HL-60 (cell line): Measurements from ENCODE around the gene PPIC.

ENCODE experiments used
- DNase-seq, 2 experiments: peaks; one replicate each; pipeline ENCODE4 v3.0.0-alpha.2; 2010 to 2020; ENCODE audit warnings: low read depth in 1 of 2, low spot score in 1 of 2
- H3K27ac ChIP-seq: fragments of 250-450 bp; sonication (Bioruptor Pico); replicated peaks from 2 replicates; pipeline ENCODE4 v1.5.1; 2020; ENCODE audit warnings: mild to moderate bottlenecking, moderate library complexity
- H3K27me3 ChIP-seq: fragments of 250-450 bp; sonication (Bioruptor Pico); 2 replicates; pipeline ENCODE4 v1.5.1; 2021; ENCODE audit warnings: mild to moderate bottlenecking, moderate library complexity; ENCODE audit not compliant: insufficient read depth, poor library complexity, severe bottlenecking
- H3K4me3 ChIP-seq: replicated peaks from 2 replicates; pipeline ENCODE4 v1.5.1; 2011; ENCODE audit warnings: mild to moderate bottlenecking, control low read depth, low read length; ENCODE audit not compliant: insufficient read depth
- GABPA ChIP-seq: IDR thresholded peaks from 2 replicates; pipeline ENCODE4 v1.6.1; 2012; ENCODE audit warnings: low read depth
- POLR2AphosphoS5 ChIP-seq: IDR thresholded peaks from 2 replicates; pipeline ENCODE4 v1.6.1; 2012; ENCODE audit warnings: low read depth
- SPI1 ChIP-seq: IDR thresholded peaks from 2 replicates; pipeline ENCODE4 v1.6.1; 2012; ENCODE audit warnings: low read depth, mild to moderate bottlenecking, borderline replicate concordance
- TF ChIP-seq, protein P1 (sequence below): IDR thresholded peaks from 2 replicates; pipeline ENCODE4 v1.6.1; 2012; ENCODE audit warnings: low read depth; ENCODE audit not compliant: insufficient replicate concordance
- TF ChIP-seq, protein P2 (sequence below): IDR thresholded peaks from one replicate; pipeline ENCODE4 v1.5.1; 2011; ENCODE audit warnings: low read length, control low read depth, inconsistent platforms; ENCODE audit not compliant: insufficient read depth

PPIC gene

DNA sequence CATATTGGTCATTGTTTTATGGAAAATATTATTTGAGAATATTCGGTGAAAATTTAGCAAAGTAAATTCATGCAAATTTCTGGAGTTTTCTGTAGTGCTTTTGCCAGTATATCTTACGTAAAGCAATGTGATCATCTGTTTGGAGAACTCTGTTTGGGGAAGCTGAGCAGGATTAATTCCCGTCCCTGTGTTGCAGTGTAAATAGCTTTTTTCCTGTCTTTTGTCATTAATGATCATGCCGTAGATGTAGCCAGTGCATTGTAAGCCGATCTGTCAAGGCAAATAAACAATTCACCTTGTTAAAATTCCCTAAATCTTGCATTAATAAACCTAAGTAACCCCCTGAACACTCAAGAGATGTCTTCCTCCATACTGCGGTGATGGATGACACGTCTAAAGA, 39.2 kb downstream of the PPIC start:
- no peak overlapping the region for H3K4me3 ChIP-seq
- TF ChIP-seq, protein P1, sequence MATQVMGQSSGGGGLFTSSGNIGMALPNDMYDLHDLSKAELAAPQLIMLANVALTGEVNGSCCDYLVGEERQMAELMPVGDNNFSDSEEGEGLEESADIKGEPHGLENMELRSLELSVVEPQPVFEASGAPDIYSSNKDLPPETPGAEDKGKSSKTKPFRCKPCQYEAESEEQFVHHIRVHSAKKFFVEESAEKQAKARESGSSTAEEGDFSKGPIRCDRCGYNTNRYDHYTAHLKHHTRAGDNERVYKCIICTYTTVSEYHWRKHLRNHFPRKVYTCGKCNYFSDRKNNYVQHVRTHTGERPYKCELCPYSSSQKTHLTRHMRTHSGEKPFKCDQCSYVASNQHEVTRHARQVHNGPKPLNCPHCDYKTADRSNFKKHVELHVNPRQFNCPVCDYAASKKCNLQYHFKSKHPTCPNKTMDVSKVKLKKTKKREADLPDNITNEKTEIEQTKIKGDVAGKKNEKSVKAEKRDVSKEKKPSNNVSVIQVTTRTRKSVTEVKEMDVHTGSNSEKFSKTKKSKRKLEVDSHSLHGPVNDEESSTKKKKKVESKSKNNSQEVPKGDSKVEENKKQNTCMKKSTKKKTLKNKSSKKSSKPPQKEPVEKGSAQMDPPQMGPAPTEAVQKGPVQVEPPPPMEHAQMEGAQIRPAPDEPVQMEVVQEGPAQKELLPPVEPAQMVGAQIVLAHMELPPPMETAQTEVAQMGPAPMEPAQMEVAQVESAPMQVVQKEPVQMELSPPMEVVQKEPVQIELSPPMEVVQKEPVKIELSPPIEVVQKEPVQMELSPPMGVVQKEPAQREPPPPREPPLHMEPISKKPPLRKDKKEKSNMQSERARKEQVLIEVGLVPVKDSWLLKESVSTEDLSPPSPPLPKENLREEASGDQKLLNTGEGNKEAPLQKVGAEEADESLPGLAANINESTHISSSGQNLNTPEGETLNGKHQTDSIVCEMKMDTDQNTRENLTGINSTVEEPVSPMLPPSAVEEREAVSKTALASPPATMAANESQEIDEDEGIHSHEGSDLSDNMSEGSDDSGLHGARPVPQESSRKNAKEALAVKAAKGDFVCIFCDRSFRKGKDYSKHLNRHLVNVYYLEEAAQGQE, result no peak
- TF ChIP-seq POLR2AphosphoS5 (no peak), GABPA (no peak), SPI1 (no peak)
- TF ChIP-seq, protein P2, sequence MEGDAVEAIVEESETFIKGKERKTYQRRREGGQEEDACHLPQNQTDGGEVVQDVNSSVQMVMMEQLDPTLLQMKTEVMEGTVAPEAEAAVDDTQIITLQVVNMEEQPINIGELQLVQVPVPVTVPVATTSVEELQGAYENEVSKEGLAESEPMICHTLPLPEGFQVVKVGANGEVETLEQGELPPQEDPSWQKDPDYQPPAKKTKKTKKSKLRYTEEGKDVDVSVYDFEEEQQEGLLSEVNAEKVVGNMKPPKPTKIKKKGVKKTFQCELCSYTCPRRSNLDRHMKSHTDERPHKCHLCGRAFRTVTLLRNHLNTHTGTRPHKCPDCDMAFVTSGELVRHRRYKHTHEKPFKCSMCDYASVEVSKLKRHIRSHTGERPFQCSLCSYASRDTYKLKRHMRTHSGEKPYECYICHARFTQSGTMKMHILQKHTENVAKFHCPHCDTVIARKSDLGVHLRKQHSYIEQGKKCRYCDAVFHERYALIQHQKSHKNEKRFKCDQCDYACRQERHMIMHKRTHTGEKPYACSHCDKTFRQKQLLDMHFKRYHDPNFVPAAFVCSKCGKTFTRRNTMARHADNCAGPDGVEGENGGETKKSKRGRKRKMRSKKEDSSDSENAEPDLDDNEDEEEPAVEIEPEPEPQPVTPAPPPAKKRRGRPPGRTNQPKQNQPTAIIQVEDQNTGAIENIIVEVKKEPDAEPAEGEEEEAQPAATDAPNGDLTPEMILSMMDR, result no peak
- H3K27me3 ChIP-seq, result no peaks in the 10 kb centered on the region
- DNase-seq, result no peak
- H3K27ac ChIP-seq, result no peak overlapping the region

DNA sequence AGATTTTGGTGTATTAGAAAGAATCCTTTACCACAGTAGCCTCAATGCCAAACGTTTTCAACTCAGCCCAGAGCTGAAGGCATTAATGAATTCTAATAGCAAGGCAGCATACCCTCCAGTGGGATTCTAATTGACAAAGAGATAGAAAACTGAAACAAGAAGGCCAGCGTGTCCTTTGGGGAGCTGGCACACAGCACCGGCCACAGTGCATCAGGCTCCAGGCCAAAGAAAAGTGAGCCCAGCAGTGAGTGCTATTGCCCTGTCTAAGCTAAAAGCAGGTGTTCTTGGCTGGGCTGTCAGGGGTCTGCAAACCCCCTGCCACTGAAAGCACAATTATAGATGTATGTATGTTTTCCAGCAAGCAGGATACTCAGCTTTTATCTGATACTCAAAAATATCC, 40.4 kb downstream of the PPIC start:
- no peaks in the 10 kb centered on the region for H3K27me3 ChIP-seq
- TF ChIP-seq, protein P1, result no peak
- no peak overlapping the region for H3K27ac ChIP-seq
- DNase-seq, result no peak
- no peak overlapping the region for H3K4me3 ChIP-seq

DNA sequence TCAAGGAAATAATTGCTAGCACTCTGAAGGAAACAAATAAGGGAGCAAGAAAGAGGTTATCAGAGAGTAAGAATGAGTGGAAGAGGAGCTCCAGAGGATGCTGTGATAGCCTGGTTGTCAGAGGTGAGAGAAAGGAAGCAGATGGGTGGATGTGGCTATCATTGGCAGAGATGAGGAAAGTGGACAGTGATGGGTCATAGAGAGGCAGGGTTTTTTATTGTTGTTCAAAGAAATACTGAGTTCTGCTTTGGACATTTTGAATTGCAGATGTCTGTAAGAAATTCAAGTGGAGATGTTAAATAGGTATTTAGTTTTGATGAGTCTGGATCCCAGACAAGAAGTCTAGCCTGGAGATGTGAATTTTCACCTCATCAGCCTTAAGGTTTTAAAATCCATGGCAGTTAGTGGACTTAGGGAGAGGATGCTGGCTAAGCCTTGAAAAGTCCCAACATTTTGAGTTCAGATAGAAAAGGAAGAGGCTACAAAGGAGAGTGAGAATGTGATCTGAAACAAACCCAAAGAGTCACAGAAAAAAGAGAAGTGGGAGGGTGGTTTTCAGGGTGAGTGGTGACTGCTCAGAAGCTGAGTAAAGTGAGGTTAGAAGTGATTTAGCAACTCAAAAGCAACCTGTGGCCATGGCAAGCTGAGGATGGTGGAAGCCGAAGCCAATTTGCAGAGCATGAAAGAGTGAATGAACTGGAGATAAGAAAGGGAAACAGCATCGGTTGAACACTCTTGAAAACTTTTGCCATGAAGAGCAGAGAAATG, 50.4 kb downstream of the PPIC start:
- no peak overlapping the region for H3K4me3 ChIP-seq

More for the DNA sequence above, 50.4 kb downstream of the PPIC start:
- Histone ChIP-seq H3K27ac (no peak overlapping the region), H3K27me3 (no peaks in the 10 kb centered on the region)
- DNase-seq, result no peak
- TF ChIP-seq, protein P1, result no peak
- TF ChIP-seq, protein P2, result no peak
- no peak for TF ChIP-seq GABPA
- no peak for TF ChIP-seq POLR2AphosphoS5
- 0 out of 2 replicates have a peak, but pooled peaks have one; percentile 1 for TF ChIP-seq SPI1
